Epithelial cell of proximal tubule (primary cell): ENCODE data around the gene TNC. TPM values are rescaled to one million over a fixed set of nuclear protein-coding genes. Genes with fewer than 3 reads are reported as not detected.

Source experiments
- DNase-seq: peaks from one replicate; pipeline ENCODE4 v3.0.0-alpha.2; 2011; ENCODE audit warnings: low read depth
- H3K4me3 ChIP-seq: 2 replicates; pipeline ENCODE4 v1.5.1; 2011; ENCODE audit warnings: low read depth, mild to moderate bottlenecking, low read length
- CTCF ChIP-seq: conservative IDR thresholded peaks from 2 replicates; pipeline ENCODE4 v1.5.1; 2012; ENCODE audit warnings: low read depth, mild to moderate bottlenecking, low read length
- total RNA-seq: library from RNA; depleted of rRNA; stranded (reverse); fragments of >200 nt; gene quantifications from 2 replicates; pipeline ENCODE4 v1.2.3, GENCODE V29; 2015

TNC gene
- total RNA-seq, 1 donor from 2014 or later = 68.9 TPM

DNA sequence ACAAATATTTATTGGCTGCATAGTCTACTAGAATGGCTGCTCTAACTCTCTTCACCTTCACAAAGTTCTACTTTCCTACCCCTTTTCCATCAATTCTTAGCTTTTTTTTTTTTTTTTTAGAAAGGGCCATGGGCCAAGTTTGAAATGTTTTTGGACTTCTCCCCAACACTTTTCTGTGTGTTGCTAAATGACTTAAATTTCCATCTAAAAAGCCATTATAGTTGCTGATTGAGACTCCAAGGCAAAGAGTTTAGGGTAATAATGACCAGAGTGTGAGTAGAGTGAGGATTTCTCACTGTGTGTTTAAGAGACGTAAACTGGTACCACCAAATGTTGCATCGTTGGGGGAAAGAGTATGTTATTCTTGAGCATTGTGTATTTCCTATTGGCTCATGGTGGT lies 24.4 kb downstream of the TNC start:
- H3K4me3 ChIP-seq = no peak overlapping the region
- no peak for DNase-seq
- no peak for TF ChIP-seq CTCF

DNA sequence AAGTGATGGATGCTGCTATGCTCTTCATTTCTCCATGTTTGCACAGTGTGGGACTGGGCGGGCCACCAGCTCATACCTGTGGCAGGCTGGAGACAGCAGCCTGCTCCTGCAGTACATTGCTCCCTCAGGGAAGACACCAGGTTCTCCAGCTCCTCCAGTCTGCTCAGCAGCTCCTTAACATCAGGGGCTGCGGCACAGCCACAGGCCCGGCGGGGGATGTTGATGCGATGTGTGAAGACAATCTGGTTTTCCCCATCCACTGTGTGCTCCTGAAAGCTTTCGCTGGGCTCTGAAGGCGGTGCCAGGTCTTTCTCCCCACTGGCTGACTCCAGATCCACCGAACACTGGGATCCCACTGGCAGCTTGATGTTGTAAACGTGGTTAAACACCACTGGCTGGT lies 27.5 kb downstream of the TNC start:
- DNase-seq = no peak
- TF ChIP-seq CTCF = no peak
- no peak overlapping the region for H3K4me3 ChIP-seq

DNA sequence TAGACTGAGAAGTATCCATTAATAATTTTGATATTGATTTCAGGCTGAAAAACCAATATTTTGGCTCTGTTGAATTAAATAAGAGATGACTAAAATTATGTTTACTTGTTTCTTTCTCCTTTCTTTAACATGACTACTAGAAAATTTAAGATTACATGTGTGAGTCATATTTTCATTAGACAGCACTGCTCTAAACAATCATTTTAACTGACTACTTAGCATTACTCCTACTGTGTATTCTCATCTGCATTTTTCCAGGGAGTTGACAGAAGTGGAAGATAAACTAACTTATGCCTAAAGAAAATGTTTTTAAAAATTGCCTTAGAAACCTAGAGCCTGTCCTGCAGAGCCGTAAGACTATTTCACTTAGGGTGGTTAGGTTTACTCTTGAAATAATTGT lies 29.1 kb downstream of the TNC start:
- no peak for TF ChIP-seq CTCF
- DNase-seq = no peak
- no peak overlapping the region for H3K4me3 ChIP-seq

DNA sequence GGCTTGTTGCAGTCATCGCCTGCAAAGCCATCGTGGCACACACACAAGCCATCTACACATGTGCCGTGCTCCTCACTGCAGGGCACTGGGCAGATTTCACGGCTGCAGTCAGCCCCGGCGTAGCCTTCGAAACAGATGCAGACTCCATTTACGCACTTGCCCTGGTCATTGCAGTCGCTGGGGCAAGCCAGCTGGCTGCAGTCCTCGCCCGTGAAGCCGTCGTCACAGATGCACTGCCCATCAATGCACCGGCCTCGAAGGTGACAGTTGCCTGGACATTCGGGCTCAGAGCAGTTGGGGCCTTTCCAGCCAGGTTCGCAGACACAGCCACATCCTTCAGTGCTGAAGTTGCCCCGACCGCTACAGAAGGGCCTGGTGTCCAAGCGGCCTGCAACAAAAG lies 31.1 kb downstream of the TNC start:
- TF ChIP-seq CTCF = no peak
- no peak overlapping the region for H3K4me3 ChIP-seq
- DNase-seq = no peak

DNA sequence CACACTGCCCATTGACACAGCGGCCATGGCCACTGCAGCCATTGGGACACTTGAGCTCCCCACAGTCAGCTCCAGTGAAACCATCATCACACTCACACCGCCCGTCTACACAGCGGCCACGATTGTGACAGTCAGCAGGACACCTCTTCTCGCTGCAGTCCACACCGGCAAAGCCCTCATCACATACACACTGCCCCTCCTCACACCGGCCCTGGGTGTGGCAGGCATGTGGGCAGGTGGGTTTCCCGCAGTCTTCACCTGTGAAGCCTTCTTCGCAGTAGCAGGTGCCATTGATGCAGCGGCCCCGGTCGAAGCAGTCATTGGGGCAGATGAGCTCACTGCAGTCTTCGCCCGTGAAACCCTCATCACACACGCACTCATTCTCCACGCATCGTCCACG lies 31.5 kb downstream of the TNC start:
- TF ChIP-seq CTCF = no peak
- no peak overlapping the region for H3K4me3 ChIP-seq
- no peak for DNase-seq

- no peak for TF ChIP-seq CTCF
- no peak for DNase-seq
- H3K4me3 ChIP-seq = no peak overlapping the region
These were observed 32.1 kb downstream of the TNC start for GRCh38 chr9:115085773-115086377.

DNA sequence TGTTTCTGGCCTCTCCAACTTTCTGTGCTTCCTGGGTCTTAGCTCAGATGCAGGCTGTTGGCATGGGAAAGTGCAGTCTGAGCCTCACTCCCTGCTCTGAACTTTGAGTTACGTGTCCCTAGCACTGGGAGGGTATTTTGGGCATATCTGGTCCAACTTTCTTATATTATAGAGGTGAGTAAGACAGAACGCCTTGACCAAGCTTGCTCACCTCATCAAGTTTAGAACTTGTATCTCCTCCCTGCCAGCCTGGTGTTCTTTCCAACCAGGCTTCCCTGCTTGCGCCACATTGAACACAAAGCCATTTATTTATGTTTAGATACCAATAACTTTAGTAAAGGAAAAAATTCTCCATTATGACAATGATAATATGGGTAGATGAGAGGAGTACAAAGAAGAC lies 33.2 kb downstream of the TNC start:
- no peak for TF ChIP-seq CTCF
- no peak overlapping the region for H3K4me3 ChIP-seq
- DNase-seq = no peak
